Muscle of back (tissue), 13 donors: Measurements from ENCODE around the gene CHI3L1. TPM values are rescaled to one million over a fixed set of nuclear protein-coding genes. Genes with fewer than 3 reads are reported as not detected.
A peak's percentile ranks its signal among the peaks of the same experiment; 100 is the strongest.
"Not testable (repeated sequence)": the region's sequence is repeated elsewhere in the genome, so short reads cannot be mapped to it uniquely, and the experiment has no call there.

Experiments
- DNase-seq, 3 donors: peaks; one replicate each; pipeline versions ENCODE4 v3.0.0 to v3.0.0-alpha.2; 2013
- long read RNA-seq, 9 donors: transcript quantifications; one replicate each; lab custom pipeline, GENCODE V29; 2026
- polyA plus RNA-seq, 10 donors: library from polyadenylated mRNA; unstranded; fragments of 120-200 nt; gene quantifications; one replicate each; pipeline ENCODE4 v1.2.1, GENCODE V29; 2013; ENCODE audit not compliant: insufficient read length in 10 of 10

The CHI3L1 gene
- 1 to 10 TPM in 3 of 10 donors, under 1 TPM in 7; 0.24 to 1.2 (median 0.65) TPM for polyA plus RNA-seq
- long read RNA-seq, donor 1, result 0 reads
- long read RNA-seq, donor 2, result 0 reads
- long read RNA-seq, donor 3, result 0 reads
- long read RNA-seq, donor 4, result 0 reads
- long read RNA-seq, donor 5, result 0 reads
- long read RNA-seq, donor 6, result 0 reads
- long read RNA-seq, donor 7, result 0 reads
- long read RNA-seq, donor 8, result 0 reads
- long read RNA-seq, donor 9, result 0 reads

DNA sequence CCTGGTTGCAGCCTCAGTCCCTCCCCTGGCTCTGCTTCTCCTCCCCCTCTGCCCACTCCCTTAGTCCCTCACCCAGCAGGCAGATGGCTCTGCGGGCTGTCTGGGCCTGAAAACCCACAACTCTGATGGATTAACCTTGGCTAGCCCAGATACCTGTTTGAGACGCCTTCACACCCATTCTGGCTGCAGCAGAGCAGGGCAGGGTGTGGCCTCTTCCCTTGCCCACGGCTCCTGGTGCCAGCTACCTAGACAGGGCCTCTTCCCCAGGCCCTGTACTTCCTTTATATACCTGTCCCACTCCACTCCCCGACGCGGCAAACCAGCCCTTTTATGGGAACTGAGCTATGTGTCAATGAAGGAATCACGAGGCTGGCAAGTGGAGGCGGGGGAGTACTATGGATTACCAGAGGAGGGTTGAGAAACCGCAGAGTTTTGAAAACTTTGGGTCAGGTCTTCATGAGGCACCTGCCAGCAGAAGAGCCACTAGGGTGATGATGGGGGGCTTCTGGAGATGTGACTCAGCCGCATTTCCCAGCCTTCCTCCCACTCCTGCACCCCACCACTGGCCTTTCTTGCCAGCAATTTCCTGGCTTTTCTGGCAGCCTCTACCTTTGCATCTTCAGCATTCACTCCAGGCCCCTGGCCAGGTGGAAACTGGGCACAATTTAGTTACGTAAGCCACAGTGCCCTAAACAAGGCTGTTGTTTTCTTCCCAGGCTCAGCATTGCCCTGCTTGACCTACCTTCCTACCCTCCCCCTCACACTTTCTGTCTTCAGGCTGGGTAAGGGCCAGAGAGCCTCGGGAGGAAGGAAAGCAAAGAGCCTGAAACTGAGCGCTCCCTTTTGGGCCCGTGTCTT lies at the start of gene CHI3L1:
Gene CHI3L1, minus strand, starts transcription at position 259 of the 858 bp plus-strand sequence. Its CDS starts 81 bp downstream, at position 178.
- DNase-seq, result no peak

DNA sequence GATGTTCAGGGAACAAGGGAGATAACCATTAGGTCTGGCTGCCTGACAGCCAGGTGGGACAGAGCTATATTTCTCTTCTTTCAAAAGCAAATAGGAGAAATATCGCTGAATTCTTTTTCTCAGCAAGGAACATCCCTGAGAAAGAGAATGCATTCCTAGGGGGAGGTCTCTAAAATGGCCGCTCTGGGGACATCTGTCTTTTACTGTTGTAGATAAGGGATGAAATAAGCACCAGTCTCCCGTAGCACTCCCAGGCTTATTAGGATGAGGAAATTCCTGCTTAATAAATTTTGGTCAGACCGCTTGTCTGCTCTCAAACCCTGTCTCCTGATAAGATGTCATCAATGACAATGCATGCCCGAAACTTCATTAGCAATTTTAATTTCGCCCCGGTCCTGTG lies 48.4 kb upstream of the CHI3L1 start:
- DNase-seq, result not testable (repeated sequence)

DNA sequence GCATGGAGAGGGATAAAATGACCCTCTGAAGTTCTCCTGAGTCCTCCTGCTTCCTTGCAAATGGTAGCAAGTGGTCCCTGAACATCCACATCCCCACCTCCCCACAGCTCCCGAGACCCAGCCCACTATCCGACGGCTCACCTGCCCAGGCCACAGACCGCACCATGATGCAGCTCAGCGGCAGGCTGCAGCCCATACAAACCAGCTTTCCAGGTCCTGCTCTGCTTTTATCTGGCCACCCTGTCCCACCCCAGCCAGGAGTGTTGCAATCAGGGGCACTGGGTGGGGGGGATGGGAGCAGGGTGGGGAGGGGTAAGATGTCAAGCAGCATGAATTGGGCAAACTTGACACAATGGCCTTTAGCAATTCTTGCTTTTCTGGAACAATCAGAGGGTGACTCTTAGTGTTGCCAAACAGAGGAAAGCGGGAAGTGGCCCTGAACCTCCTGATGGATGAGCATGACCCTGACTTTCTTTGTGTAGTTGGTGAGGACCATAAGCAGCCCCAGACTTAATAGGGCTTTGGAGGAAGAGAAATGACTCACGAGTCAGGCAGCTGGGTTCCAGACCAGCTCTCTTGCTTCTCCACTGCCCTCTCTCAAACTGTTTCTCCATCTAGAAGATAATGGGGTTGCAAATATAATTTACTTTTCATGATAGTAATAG lies 43.1 kb upstream of the CHI3L1 start, which contains the start of gene CHIT1:
Gene CHIT1, minus strand, starts transcription at position 203 of the 665 bp plus-strand sequence. Its CDS starts 37 bp downstream, at position 166.
- no peak for DNase-seq

DNA sequence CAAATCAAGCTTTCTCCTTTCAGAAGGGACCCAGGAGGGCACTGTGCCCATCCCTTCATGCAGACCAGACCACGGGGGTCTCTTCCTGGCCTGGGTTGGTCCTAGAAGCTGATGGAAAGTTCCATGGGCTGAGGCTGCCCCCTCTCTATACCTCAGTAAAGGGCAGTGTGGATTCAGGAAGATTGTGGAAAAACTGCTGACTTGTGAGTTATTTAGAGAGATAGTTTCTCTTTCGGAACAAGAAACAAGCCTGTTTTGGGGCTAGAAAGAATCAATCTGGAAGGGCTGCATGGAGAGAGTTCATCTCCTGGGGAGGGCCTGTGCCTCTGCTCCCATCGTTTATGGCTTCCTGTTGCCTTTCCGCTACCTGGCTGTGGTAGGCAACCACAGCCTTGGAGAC lies 42.2 kb upstream of the CHI3L1 start:
- no peak for DNase-seq

GRCh38 chr1:203227371-203228083 lies 41.0 kb upstream of the CHI3L1 start:
- DNase-seq, result no peak

GRCh38 chr1:203225071-203225470 lies 38.6 kb upstream of the CHI3L1 start:
- DNase-seq, result no peak

GRCh38 chr1:203223012-203223775 lies 36.7 kb upstream of the CHI3L1 start:
- no peak for DNase-seq

GRCh38 chr1:203219934-203220333 lies 33.4 kb upstream of the CHI3L1 start:
- DNase-seq, result no peak

DNA sequence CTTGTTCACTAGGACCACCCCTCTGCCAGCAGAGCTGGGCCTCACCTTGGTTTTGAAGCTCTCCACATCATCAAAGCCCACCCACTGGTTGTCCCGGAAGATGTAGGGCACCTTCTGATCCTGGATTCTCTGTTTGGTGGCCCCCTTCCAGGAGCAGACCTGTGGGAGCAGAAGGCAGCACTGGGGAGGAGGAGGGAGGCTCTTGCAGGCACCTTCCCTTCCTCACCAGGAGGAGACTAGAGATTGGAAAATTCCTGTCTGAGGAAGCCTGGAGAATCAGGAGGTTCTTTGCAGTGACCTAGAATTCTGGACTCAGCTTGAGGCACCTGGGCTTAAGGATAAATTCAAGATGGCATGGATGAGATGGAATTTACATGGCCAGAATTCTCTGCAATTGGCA lies 32.7 kb upstream of the CHI3L1 start:
- no peak for DNase-seq

GRCh38 chr1:203217668-203218067 lies 31.2 kb upstream of the CHI3L1 start:
- no peak for DNase-seq

GRCh38 chr1:203217139-203217655 lies 30.7 kb upstream of the CHI3L1 start:
- no peak for DNase-seq

DNA sequence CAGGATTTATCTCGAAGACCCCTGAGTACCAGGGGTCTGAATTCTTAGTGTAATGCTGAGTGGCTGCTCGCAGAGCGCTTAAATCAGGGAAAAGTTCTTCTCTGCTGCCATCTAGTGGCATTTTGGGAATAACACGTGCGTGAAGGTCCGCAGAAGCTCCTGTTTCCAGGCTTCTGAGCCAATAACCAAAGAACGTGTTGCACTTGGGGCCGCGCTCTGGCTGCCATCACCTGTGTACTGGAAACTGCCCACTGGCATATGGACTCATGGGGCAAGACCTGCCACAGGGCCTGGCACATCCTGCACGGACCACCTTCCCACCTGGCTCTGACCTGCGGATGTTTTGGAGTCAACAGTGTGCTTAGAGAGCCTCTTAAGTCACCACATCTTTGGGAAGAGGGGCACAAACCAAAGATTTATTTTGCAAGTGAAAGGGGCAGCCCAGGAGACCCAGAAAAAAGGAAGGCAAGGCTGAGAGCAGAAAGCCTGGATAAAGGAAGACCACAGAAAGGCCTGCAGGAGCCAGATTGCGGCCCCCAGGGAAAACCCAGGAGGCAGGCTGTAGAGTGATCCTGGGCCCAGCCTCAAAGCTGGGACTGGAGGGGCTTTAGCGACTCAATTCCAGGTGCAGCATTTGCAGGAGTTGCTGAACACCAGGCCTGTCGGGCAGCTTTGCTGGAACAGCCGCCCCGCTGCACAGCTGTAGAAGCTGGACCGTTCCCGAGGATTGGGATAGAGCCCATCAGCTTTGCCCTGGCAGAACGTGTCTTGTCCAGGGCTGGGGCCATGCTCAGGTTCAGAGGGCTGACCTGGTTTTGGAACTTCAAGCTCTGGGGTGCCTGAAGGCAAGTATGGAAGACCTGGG lies 30.0 kb upstream of the CHI3L1 start:
- DNase-seq, result peak; percentile 59 to 86 (median 82)

DNA sequence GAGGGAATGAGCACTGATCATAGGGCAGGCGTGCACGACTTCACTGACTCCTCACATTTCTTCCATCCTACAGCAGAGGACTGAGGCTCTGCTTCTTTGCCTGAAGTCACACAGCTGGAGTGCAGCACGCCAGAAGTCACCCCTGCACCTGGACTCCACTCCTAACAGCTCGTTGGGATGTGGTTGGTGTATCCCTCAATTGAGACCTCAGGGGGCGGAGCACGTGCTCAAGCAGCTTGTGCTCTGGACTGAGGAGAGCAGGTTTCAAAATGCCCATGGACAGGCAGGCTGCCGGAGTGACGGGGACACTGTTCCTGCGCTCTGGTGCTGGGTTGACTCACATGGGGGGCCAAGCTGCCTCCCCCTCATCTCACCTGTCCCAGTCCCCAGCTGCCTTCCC lies 29.1 kb upstream of the CHI3L1 start:
- DNase-seq, result no peak

DNA sequence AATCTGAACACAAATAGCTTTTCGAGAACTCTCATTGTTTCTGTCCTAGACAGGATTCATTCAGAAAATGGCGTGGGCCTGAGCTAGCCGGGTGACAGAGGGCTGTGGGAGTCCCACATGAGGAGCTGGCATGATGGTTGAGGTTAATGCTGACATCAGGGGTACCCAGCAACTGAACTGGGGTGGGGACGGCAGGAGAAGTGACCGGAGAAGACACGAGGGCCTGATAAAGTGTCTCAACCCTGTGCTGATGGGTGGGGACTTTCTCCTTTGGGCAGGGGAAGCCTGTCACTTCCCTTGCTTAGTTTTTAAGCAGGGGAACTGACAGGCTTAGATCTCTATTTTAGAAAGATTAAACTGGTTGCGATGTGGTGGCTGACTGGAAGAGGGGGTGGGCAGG lies 28.4 kb upstream of the CHI3L1 start:
- no peak for DNase-seq

DNA sequence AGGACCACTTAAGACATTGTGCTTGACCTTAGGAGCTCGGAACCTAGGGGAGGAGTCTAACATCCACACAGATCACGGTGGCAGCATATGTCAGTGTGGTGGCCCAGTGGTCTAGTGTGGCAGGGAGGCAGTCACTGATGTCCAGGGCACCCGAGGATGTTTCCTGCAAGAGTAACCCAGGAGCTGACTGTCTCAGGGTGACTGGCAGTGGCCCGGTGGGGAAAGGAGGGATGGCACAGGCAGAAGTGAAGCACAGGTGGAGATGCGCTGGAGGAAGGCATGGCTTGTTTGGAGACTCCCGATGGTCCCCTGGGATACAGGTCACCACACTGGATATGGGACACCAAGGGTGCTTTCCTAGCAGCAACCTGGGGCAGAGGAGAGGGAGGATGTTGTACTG lies 26.6 kb upstream of the CHI3L1 start:
- no peak for DNase-seq

- no peak for DNase-seq
Measured at GRCh38 chr1:203211812-203212211, 25.3 kb upstream of the CHI3L1 start.

DNA sequence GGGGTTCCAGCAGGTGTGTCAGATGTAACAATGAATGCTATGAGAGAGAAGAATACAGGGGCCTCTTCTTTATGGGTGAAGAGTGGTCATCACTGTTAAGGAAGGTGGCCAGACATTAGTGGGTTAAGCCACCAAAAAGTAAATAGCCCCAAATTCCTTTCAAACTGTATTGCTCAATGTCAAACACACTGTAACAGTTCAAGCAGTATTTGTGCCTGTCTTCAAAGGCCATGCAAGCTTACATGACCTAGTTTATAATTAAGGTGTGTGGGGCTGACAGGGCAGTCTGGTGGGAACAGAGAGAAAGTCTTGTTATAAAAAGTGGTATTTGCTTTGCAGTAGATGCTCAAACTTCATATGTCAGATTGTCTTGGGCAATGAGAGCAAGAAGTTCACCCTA lies 24.5 kb upstream of the CHI3L1 start:
- no peak for DNase-seq

GRCh38 chr1:203210350-203210749 lies 23.8 kb upstream of the CHI3L1 start:
- no peak for DNase-seq

DNA sequence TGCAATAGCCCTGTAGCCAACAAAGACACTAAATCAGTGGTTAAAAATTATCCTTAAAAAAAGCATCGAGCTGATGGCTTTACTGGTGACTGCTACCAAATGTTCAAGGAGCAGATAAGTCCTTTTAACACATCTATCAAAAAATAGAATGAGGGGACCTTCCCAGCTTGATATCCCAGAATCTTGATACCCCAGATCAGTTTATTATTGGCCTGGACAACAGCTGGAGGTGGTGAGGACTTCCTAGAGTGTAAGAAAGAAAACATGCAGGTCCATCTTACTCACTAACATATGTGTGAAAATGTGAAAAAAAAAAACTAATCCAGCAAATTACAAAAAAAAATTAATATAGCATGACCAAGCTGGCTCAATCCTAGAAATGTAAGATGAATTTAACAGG lies 21.7 kb upstream of the CHI3L1 start:
- DNase-seq, result no peak

- no peak for DNase-seq
Measured at GRCh38 chr1:203207751-203208150, 21.2 kb upstream of the CHI3L1 start.
